B cell (primary cell): ENCODE results near the gene CPPED1. TPM values are rescaled to one million over a fixed set of nuclear protein-coding genes. Genes with fewer than 3 reads are reported as not detected.
"Not testable (repeated sequence)": the region's sequence is repeated elsewhere in the genome, so short reads cannot be mapped to it uniquely, and the experiment has no call there.

Experiments
- ATAC-seq: fragments of 200-7000 bp; cut with Tn5 transposase; one replicate; pipeline ENCODE4 v1.10.0; 2021; ENCODE audit warnings: low read depth, mild to moderate bottlenecking, moderate number of reproducible peaks, moderate library complexity
- CTCF ChIA-PET: fragments of 350-600 bp; sonication (Branson Sonifier 250); formaldehyde crosslinking; loops from one replicate; lab custom pipeline; 2021; ENCODE audit warnings: antibody characterized with exemption, inconsistent platforms; lab: Charles Lee
- POLR2A ChIA-PET: fragments of 350-600 bp; sonication (Branson Sonifier 250); formaldehyde crosslinking; loops from one replicate; lab custom pipeline; 2021; ENCODE audit warnings: antibody characterized with exemption; lab: Charles Lee
- DNase-seq: peaks from one replicate; pipeline ENCODE4 v3.0.0; 2013
- H2AFZ ChIP-seq: 2 replicates; pipeline ENCODE4 v1.6.1; 2012; ENCODE audit warnings: mild to moderate bottlenecking, low read depth, low read length; ENCODE audit not compliant: insufficient read depth, poor library complexity, severe bottlenecking
- H3K27ac ChIP-seq, 2 donors: 1 replicate in 1 of 2; 2 replicates in 1 of 2; pipeline ENCODE4 v1.5.1; 2012 to 2013; ENCODE audit warnings: low read length in 2 of 2, mild to moderate bottlenecking in 2 of 2, moderate library complexity in 1 of 2
- H3K27me3 ChIP-seq, 4 experiments: fragments of 200-600 bp in 1 of 4; sonication (generic) in 1 of 4; replicated peaks in 1 of 4; 1 replicate in 2 of 4; 2 replicates in 2 of 4; pipeline versions ENCODE4 v1.6.1 to v1.7.0; 2013 to 2016; ENCODE audit warnings: low read length in 3 of 4, mild to moderate bottlenecking in 2 of 4, mixed read lengths in 1 of 4, moderate library complexity in 1 of 4; ENCODE audit not compliant: insufficient read depth in 4 of 4, control insufficient read depth in 3 of 4; ENCODE audit errors: control extremely low read depth in 1 of 4
- H3K36me3 ChIP-seq, 2 experiments: replicated peaks in 1 of 2; 1 replicate in 1 of 2; 2 replicates in 1 of 2; pipeline versions ENCODE4 v1.6.1 to v1.7.1; 2013; ENCODE audit warnings: low read length in 1 of 2; ENCODE audit not compliant: insufficient read depth in 2 of 2, control insufficient read depth in 1 of 2; ENCODE audit errors: control extremely low read depth in 1 of 2, extremely low read depth in 1 of 2
- H3K4me1 ChIP-seq, 2 donors: fragments of 200-600 bp in 1 of 2; sonication (generic) in 1 of 2; 1 replicate in 1 of 2; 2 replicates in 1 of 2; pipeline versions ENCODE4 v1.5.1 to v1.6.1; 2013 to 2017; ENCODE audit warnings: low read length in 2 of 2; ENCODE audit not compliant: control insufficient read depth in 2 of 2, insufficient read depth in 2 of 2
- H3K4me2 ChIP-seq: replicated peaks from 2 replicates; pipeline ENCODE3; 2012; ENCODE audit warnings: mild to moderate bottlenecking, low read depth, low read length; ENCODE audit not compliant: poor library complexity, severe bottlenecking
- H3K4me3 ChIP-seq, 5 experiments: fragments of 200-600 bp in 1 of 5; sonication (generic) in 1 of 5; 1 replicate in 3 of 5; 2 replicates in 2 of 5; pipeline versions ENCODE4 v1.5.1 to v1.7.0; 2011 to 2016; ENCODE audit warnings: low read length in 4 of 5, mild to moderate bottlenecking in 4 of 5, low read depth in 2 of 5, control low read depth in 1 of 5, moderate library complexity in 1 of 5; ENCODE audit not compliant: insufficient read depth in 1 of 5; ENCODE audit errors: control extremely low read depth in 1 of 5, extremely low read depth in 1 of 5
- H3K79me2 ChIP-seq: fragments of 200-600 bp; sonication (generic); one replicate; pipeline ENCODE4 v1.6.0; 2016; ENCODE audit warnings: low read length; ENCODE audit not compliant: control insufficient read depth, insufficient read depth
- H3K9ac ChIP-seq: fragments of 200-600 bp; sonication (generic); 2 replicates; pipeline ENCODE4 v1.6.1; 2017; ENCODE audit warnings: mild to moderate bottlenecking, low read length, moderate library complexity
- H3K9me3 ChIP-seq, 3 donors: one replicate each; pipeline versions ENCODE4 v1.6.1 to v1.7.1; 2013; ENCODE audit warnings: low read length in 2 of 3; ENCODE audit not compliant: control insufficient read depth in 2 of 3, insufficient read depth in 1 of 3; ENCODE audit errors: control extremely low read depth in 1 of 3
- H4K20me1 ChIP-seq: 2 replicates; pipeline ENCODE4 v1.6.0; 2012; ENCODE audit warnings: mild to moderate bottlenecking, low read length; ENCODE audit not compliant: insufficient read depth, control insufficient read depth, poor library complexity, severe bottlenecking
- H3K27ac Mint-ChIP-seq: one replicate; pipeline ENCODE4 v1.8.0; 2021; ENCODE audit warnings: mixed read lengths
- H3K27me3 Mint-ChIP-seq: one replicate; pipeline ENCODE4 v1.8.0; 2021; ENCODE audit warnings: mixed read lengths
- H3K4me1 Mint-ChIP-seq: one replicate; pipeline ENCODE4 v1.8.0; 2021; ENCODE audit warnings: mixed read lengths
- H3K4me3 Mint-ChIP-seq: one replicate; pipeline ENCODE4 v1.8.0; 2021; ENCODE audit warnings: mixed read lengths
- H3K9me3 Mint-ChIP-seq: one replicate; pipeline ENCODE4 v1.8.0; 2022; ENCODE audit warnings: mixed read lengths; ENCODE audit not compliant: insufficient read depth
- EZH2 ChIP-seq: IDR thresholded peaks from 2 replicates; pipeline ENCODE4 v1.6.1; 2012; ENCODE audit warnings: borderline replicate concordance, low read depth, mild to moderate bottlenecking, moderate library complexity, low read length; ENCODE audit not compliant: insufficient read depth, poor library complexity, severe bottlenecking
- WGBS: methylation state at CpG from one replicate; pipeline ENCODE4 v1.1.5; 2013; ENCODE audit warnings: missing lambda C conversion rate; ENCODE audit not compliant: insufficient coverage; 5-methylcytosine and 5-hydroxymethylcytosine counted together
- intact Hi-C: fragments of 100-400 bp; cut with micrococcal nuclease; formaldehyde crosslinking; loops from one replicate; pipeline ENCODE4 v1.10.0; 2022
- polyA plus RNA-seq: library from polyadenylated mRNA; depleted of rRNA; stranded (reverse); fragments of >200 nt; gene quantifications from 2 replicates; pipeline ENCODE4 v1.2.3, GENCODE V29; 2012
- total RNA-seq, 2 donors: library from RNA; stranded (reverse); fragments of 120-200 nt in 1 of 2; gene quantifications; 1 replicate in 1 of 2; 2 replicates in 1 of 2; pipeline versions ENCODE4 v1.2.3 to v1.2.4, GENCODE V29; 2013 to 2022
- TF ChIP-seq, protein P1 (sequence below): fragments of 200-600 bp; IDR thresholded peaks from one replicate; pipeline ENCODE4 v1.8.0; 2022; ENCODE audit warnings: antibody characterized with exemption, mild to moderate bottlenecking

The CPPED1 gene
- total and polyA plus RNA-seq, 2 donors (not counting 1 experiment from before 2014, with no cell fraction given) = 5.9 to 11.3 TPM

DNA sequence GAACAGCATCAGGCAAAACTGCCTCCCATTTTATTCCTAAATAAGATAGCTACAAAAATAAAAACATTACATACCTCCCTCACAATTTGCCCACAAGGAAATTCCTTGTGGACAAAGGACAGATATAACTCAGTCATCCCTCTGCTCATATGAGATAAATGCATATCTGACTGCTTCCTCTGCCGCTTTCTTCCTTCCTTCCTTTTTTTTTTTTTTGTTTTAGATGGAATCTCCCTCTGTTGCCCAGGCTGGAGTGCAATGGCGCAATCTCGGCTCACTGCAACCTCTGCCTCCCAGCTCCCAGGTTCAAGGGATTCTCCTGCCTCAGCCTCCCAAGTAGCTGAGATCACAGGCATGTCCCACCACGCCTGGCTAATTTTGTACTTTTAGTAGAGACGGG lies 9.6 kb upstream of the CPPED1 start:
- H3K4me2 ChIP-seq, H3K4me3 Mint-ChIP-seq, H3K4me1 ChIP-seq, H3K27ac ChIP-seq, H3K9me3 Mint-ChIP-seq, H4K20me1 ChIP-seq, H3K79me2 ChIP-seq, H3K4me1 Mint-ChIP-seq, ATAC-seq, intact Hi-C loops, H3K9ac ChIP-seq, H3K4me3 ChIP-seq, DNase-seq, H3K27ac Mint-ChIP-seq, H3K27me3 ChIP-seq, H3K36me3 ChIP-seq, POLR2A ChIA-PET, H3K9me3 ChIP-seq, H2AFZ ChIP-seq: not testable (repeated sequence)
- H3K27me3 Mint-ChIP-seq = peaks cover 12% of the 10 kb centered on the region
- WGBS = 91% methylated on average over 4 of the region's 5 CpGs
- CTCF ChIA-PET = interaction anchor here (0.7 kb wide), 1 partner anchor 806 kb away, joined by 5 read pairs; no protein-coding TSS in a partner anchor

DNA sequence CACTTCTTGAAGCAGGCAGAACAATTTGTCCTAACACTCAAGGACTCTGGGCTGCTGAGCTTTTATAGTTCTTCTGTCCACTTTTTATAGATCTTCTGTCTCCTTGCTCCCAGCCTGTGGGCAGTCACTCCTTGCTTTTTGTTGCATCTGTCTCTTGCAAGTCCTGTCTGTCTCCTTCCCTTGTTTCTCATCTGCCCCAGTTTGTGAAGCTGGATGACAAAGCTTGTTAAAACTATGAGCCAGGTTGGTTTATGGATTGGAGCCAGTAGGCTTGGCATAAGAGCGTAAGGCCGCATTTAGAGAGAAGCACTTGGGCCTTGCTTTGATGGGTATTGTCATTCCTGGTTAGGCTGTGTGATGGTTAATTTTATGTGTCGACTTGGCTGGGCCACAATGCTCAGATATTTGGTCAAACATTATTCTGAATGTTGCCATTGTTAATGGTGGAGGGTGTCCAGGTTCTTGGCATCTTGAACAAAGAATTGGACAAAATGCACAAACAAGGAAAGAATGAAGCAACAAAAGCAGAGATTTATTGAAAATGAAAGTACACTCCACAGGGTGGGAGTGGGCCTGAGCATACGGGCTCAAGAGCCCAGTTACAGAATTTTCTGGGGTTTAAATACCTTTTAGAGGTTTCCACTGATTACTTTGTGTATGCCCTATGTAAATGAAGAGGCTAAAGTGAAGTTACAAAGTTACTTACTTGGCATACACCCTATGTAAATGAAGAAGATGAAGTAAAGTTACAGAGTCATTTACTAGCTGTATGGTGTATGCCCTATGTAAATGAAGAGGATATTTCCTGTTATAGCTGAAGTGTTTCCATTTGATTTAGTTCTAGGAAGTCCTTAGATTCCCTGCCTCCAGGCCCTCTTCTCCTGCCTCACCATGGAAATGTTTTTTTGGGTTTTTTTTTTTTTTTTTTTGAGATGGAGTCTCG lies 8.0 kb upstream of the CPPED1 start:
- intact Hi-C loops = no loop called here
- DNase-seq = no peak
- ChIA-PET POLR2A (no interaction called here), CTCF (no interaction called here)
- Mint-ChIP-seq H3K9me3 (peaks cover 4% of the 10 kb centered on the region), H3K27ac (no peak overlapping the region), H3K4me3 (no peak overlapping the region), H3K27me3 (peaks cover 14% of the 10 kb centered on the region), H3K4me1 (no peaks in the 10 kb centered on the region)
- 92% methylated on average over 3 of the region's 5 CpGs for WGBS
- no peaks in the 10 kb centered on the region for H3K36me3 ChIP-seq
- H3K4me2 ChIP-seq = no peak overlapping the region
- ATAC-seq = no peak
- H3K9ac ChIP-seq = no peak overlapping the region
- TF ChIP-seq EZH2 = no peak
- TF ChIP-seq, protein P1, sequence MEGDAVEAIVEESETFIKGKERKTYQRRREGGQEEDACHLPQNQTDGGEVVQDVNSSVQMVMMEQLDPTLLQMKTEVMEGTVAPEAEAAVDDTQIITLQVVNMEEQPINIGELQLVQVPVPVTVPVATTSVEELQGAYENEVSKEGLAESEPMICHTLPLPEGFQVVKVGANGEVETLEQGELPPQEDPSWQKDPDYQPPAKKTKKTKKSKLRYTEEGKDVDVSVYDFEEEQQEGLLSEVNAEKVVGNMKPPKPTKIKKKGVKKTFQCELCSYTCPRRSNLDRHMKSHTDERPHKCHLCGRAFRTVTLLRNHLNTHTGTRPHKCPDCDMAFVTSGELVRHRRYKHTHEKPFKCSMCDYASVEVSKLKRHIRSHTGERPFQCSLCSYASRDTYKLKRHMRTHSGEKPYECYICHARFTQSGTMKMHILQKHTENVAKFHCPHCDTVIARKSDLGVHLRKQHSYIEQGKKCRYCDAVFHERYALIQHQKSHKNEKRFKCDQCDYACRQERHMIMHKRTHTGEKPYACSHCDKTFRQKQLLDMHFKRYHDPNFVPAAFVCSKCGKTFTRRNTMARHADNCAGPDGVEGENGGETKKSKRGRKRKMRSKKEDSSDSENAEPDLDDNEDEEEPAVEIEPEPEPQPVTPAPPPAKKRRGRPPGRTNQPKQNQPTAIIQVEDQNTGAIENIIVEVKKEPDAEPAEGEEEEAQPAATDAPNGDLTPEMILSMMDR = no peak
- no peak overlapping the region for H3K27ac ChIP-seq
- H3K4me3 ChIP-seq = no peak overlapping the region
- peaks cover 0 to 5% (median 0%) of the 10 kb centered on the region in 3 donors for H3K9me3 ChIP-seq
- H4K20me1 ChIP-seq = no peaks in the 10 kb centered on the region
- H3K27me3 ChIP-seq = peaks cover 0 to 3% (median 0%) of the 10 kb centered on the region in 4 experiments
- no peak overlapping the region for H2AFZ ChIP-seq
- H3K79me2 ChIP-seq = no peaks in the 10 kb centered on the region
- no peaks in the 10 kb centered on the region for H3K4me1 ChIP-seq
